ENCODE measurements around the gene EMD.

GRCh38 chrX:154352012-154352401 is 27.1 kb upstream of the EMD start:
- TF ChIP-seq POLR2AphosphoS5 (IDR thresholded peaks at IDR 0.05): no peak
- no peak for TF ChIP-seq CTCF (IDR thresholded peaks at IDR 0.05)
- TF ChIP-seq POLR2A (IDR thresholded peaks at IDR 0.05): no peak

All from prostate gland (tissue), 2 donors.